ENCODE measurements around the gene NDUFS2. TPM values are rescaled to one million over a fixed set of nuclear protein-coding genes. Genes with fewer than 3 reads are reported as not detected.

NDUFS2 gene
- total and polyA plus RNA-seq, 9 of the 15 experiments (the other 6 are each of a cell fraction or from before 2014, with no cell fraction given) = 70.0 to 176 (median 141) TPM

- WGBS (ENCODE audit: insufficient coverage, low coverage, missing lambda C conversion rate) = 0% methylated on average over 1 of the region's 1 CpG
- H3K9me1 ChIP-seq (ENCODE audit: control insufficient read depth, insufficient read depth, low read length) = no peaks in the 10 kb centered on the region
- H4K20me1 ChIP-seq (replicated peaks; ENCODE audit: control insufficient read depth, insufficient read depth, low read length) = no peaks in the 10 kb centered on the region
- H3K36me3 ChIP-seq (ENCODE audit: control insufficient read depth, insufficient read depth, low read length) = peaks cover 8% of the 10 kb centered on the region; the same call in 2 of the 3 replicates
- peak; percentile 69 for FAIRE-seq
- intact Hi-C loops (cut with micrococcal nuclease) = no loop called here
- peaks cover 33 to 34% of the 10 kb centered on the region in 2 experiments for H3K4me1 ChIP-seq (replicated peaks in 1 of 2; ENCODE audit: control insufficient read depth in 2 of 2, insufficient read depth in 2 of 2, low read length in 2 of 2)
- ChIA-PET POLR2A (interaction anchor here (0.9 kb wide), 1 partner anchor 10 kb away, joined by 3 read pairs; no protein-coding TSS in a partner anchor), CTCF (ENCODE audit: low intra/inter-chr PET ratio) (interaction anchor here (0.6 kb wide), 1 partner anchor 83 kb away, joined by 4 read pairs; no protein-coding TSS in a partner anchor)
- H3K4me3 ChIP-seq = no peak overlapping the region
- H3K9me3 ChIP-seq (replicated peaks; ENCODE audit: control insufficient read depth, insufficient read depth, low read depth, low read length) = no peaks in the 10 kb centered on the region
- in situ Hi-C loops (cut with MboI) = no loop called here
- ATAC-seq = no peak
- no peak overlapping the region for H3K27ac ChIP-seq (ENCODE audit: extremely low read depth, low read depth, low read length)
- peaks cover 17% of the 10 kb centered on the region for H3K79me2 ChIP-seq (ENCODE audit: control insufficient read depth, insufficient read depth, low read length)
- BruUV-seq (replicated peaks) = no TSS peak
- H3K9ac ChIP-seq (ENCODE audit: insufficient read depth in 1 of 2, low read depth in 2 of 2, low read length in 2 of 2) = no peak overlapping the region
- DNase-seq (ENCODE audit: extremely low read depth in 1 of 4, low spot score in 3 of 4) = peak in 2 of 4 experiments; percentile 26 to 62
- no peak overlapping the region for H3K4me2 ChIP-seq (ENCODE audit: insufficient read depth, low read length)
- peak overlapping the region; percentile 52; the same call in 1 of the 2 replicates for H2AFZ ChIP-seq (ENCODE audit: low read depth, low read length)
- no peaks in the 10 kb centered on the region for H3K27me3 ChIP-seq (ENCODE audit: control insufficient read depth in 2 of 2, insufficient read depth in 2 of 2, low read length in 2 of 2)
- TF ChIP-seq ZNF217 (CRISPR knock-in tag; IDR thresholded peaks at IDR 0.05) = no peak
- no peak for TF ChIP-seq ZFP91 (CRISPR knock-in tag; IDR thresholded peaks at IDR 0.05)
- TF ChIP-seq PATZ1 (CRISPR knock-in tag; IDR thresholded peaks at IDR 0.05; ENCODE audit: borderline replicate concordance) = no peak
- no peak for TF ChIP-seq TAF9B (IDR thresholded peaks at IDR 0.05; ENCODE audit: partially characterized antibody)
- no peak for TF ChIP-seq MGA (IDR thresholded peaks at IDR 0.05)
- no peak for TF ChIP-seq YBX1 (IDR thresholded peaks at IDR 0.05)
- no peak for TF ChIP-seq RBM17 (IDR thresholded peaks at IDR 0.05; ENCODE audit: borderline replicate concordance, low read depth, low read length)
Observed at GRCh38 chr1:161180639-161181038, 21.5 kb upstream of the NDUFS2 start.
